Right renal cortex interstitium (tissue), 3 donors: ENCODE results near the gene GINS2. TPM values are rescaled to one million over a fixed set of nuclear protein-coding genes. Genes with fewer than 3 reads are reported as not detected.

Experiments used
- DNase-seq, 3 donors: peaks; one replicate each; pipeline ENCODE4 v3.0.0-alpha.2; 2013; ENCODE audit warnings: low read depth in 3 of 3, low spot score in 2 of 3
- polyA plus RNA-seq, 3 donors: library from polyadenylated mRNA; unstranded; fragments of 120-200 nt; gene quantifications; one replicate each; pipeline ENCODE4 v1.2.1, GENCODE V29; 2013; ENCODE audit not compliant: insufficient read length in 3 of 3

The GINS2 gene
- polyA plus RNA-seq, 3 donors = 16.0 to 21.5 (median 20.4) TPM

DNA sequence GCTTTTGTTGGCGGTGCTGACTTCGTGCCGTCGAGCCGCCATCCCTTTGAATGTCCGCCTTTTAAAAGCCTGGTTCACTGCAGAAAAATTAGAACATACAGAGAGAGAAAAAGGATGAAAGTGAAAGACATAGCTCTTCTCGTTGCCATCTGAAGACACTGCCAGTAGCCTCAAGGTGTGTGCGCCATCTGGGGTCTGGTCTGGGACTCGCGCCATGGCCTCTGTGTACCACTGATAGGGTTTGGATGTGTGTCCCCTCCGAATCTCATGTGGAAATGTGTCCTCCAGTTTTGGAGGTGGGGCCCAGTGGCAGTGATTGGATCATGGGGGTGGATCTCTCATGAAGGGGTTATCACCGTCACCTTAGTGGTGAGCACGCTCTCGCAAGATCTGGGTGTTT is 60.1 kb downstream of the GINS2 start:
- DNase-seq = no peak

DNA sequence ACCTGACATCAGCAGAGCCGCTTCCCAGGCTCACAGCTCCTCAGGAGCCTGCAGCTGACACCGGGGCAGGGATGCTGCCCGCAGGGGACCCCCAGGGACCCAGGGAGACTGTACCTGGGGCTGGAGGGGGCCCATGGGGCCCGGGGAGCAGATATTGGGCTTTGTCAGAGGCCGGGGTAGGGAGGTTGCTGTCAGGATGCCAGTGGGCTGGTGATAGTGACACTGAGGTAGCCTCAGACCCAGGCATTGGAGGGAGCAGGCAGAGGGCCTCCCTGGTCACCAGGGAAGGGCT is 60.5 kb downstream of the GINS2 start:
- DNase-seq = no peak

DNA sequence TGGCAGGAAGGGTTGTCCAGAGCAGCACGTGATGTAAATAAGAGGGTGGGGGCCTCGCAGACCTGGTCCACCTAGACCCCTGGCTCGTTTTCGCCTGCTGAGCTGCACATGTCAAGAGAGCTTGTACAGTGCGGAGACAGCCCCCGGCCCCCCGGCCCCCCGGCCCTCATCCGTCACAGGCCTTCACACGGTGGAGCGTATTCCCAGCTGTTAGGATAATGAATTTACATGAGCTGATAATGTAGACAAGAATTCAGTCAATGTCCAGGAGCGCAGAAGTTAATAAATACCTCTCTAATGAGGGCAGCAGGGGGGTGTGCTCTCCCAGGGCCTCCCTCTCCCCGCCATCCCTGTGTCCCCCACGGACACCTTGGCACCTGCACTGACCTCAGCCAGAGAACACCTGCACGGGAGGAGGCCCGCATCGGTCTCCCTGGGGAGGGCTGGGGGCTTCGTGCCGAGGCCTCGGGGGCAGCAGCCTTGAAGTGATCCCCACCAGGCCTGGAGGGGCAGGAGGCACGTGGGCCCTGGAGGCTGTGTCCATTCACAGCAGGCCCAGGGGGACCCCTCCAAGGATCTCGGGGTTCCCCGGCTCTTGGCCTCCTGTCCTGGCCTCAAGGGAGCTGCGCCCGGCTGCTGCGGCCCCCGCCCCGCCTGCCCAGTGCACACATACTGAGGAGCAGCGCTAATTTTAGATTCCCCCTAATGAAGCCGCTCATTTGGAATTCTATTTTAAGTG is 61.1 kb downstream of the GINS2 start:
- no peak for DNase-seq

GRCh38 chr16:85627089-85627488 is 61.7 kb downstream of the GINS2 start:
- no peak for DNase-seq

Other genes starting within 250 kb of the GINS2 start
- 10 to 100 TPM; 53.6 to 58.6 (median 56.9) TPM for gene GSE1, start 75.6 kb downstream of the GINS2 start, polyA plus RNA-seq
- gene C16orf74, start 62.1 kb upstream of the GINS2 start, polyA plus RNA-seq = 1 to 10 TPM; 3.0 to 3.7 (median 3.4) TPM
- gene EMC8, start 110.6 kb upstream of the GINS2 start, polyA plus RNA-seq = 10 to 100 TPM; 28.4 to 31.4 (median 30.0) TPM
- gene COX4I1, start 110.7 kb upstream of the GINS2 start, polyA plus RNA-seq = 100 to 1,000 TPM; 364 to 398 (median 365) TPM
- 1 to 10 TPM; 4.5 to 7.2 (median 5.7) TPM for gene IRF8, start 210.2 kb upstream of the GINS2 start, polyA plus RNA-seq